HL-60/S4 treated with retinoic acid at 250 ng/mL for 4 days and 3 days (cell line): ENCODE measurements around the gene ZFP36L2.

Experiments
- in situ Hi-C: fragments of 300-500 bp; cut with MboI; formaldehyde crosslinking; loops from 2 replicates; pipeline ENCODE4 v1.7.0; 2022; ENCODE audit warnings: low sequenced_read_pairs

Gene ZFP36L2

GRCh38 chr2:43210467-43211303, 15.7 kb downstream of the ZFP36L2 start:
- in situ Hi-C loops = no loop called here

- in situ Hi-C loops = no loop called here
Observed at GRCh38 chr2:43210125-43210466, 16.3 kb downstream of the ZFP36L2 start.

GRCh38 chr2:43209204-43209717, 17.1 kb downstream of the ZFP36L2 start:
- in situ Hi-C loops = no loop called here

- in situ Hi-C loops = no loop called here
Observed at GRCh38 chr2:43207553-43208300, 18.7 kb downstream of the ZFP36L2 start.

GRCh38 chr2:43206602-43207001, 19.8 kb downstream of the ZFP36L2 start:
- in situ Hi-C loops = no loop called here

GRCh38 chr2:43203373-43203772, 23.0 kb downstream of the ZFP36L2 start:
- in situ Hi-C loops = no loop called here

GRCh38 chr2:43202289-43202688, 24.1 kb downstream of the ZFP36L2 start:
- in situ Hi-C loops = no loop called here

GRCh38 chr2:43201497-43201896, 24.9 kb downstream of the ZFP36L2 start:
- in situ Hi-C loops = no loop called here

- in situ Hi-C loops = no loop called here
Observed at GRCh38 chr2:43201016-43201415, 25.4 kb downstream of the ZFP36L2 start.

- in situ Hi-C loops = no loop called here
Observed at GRCh38 chr2:43199492-43200488, 26.6 kb downstream of the ZFP36L2 start.

- in situ Hi-C loops = no loop called here
Observed at GRCh38 chr2:43198263-43198662, 28.1 kb downstream of the ZFP36L2 start.

- in situ Hi-C loops = no loop called here
Observed at GRCh38 chr2:43197588-43197896, 28.9 kb downstream of the ZFP36L2 start.

- in situ Hi-C loops = no loop called here
Observed at GRCh38 chr2:43196768-43197587, 29.4 kb downstream of the ZFP36L2 start.

GRCh38 chr2:43194121-43194869, 32.1 kb downstream of the ZFP36L2 start:
- in situ Hi-C loops = no loop called here

- in situ Hi-C loops = no loop called here
Observed at GRCh38 chr2:43193652-43194120, 32.7 kb downstream of the ZFP36L2 start.

- in situ Hi-C loops = no loop called here
Observed at GRCh38 chr2:43192744-43193651, 33.4 kb downstream of the ZFP36L2 start.

- in situ Hi-C loops = no loop called here
Observed at GRCh38 chr2:43191947-43192516, 34.4 kb downstream of the ZFP36L2 start.
